CD14-positive monocyte (primary cell): ENCODE results near the gene CELSR3. TPM values are rescaled to one million over a fixed set of nuclear protein-coding genes. Genes with fewer than 3 reads are reported as not detected.

Source experiments
- DNase-seq, 3 donors: peaks; one replicate each; pipeline ENCODE4 v3.0.0-alpha.2; 2011 to 2022
- H2AFZ ChIP-seq: 2 replicates; pipeline ENCODE4 v1.6.0; 2012; ENCODE audit warnings: mild to moderate bottlenecking, low read depth, low read length, inconsistent platforms; ENCODE audit not compliant: insufficient read depth, poor library complexity, severe bottlenecking
- H3K27ac ChIP-seq, 2 donors: 1 replicate in 1 of 2; 2 replicates in 1 of 2; pipeline ENCODE4 v1.5.1; 2012 to 2013; ENCODE audit warnings: low read length in 2 of 2, control low read depth in 1 of 2, inconsistent platforms in 1 of 2, low read depth in 1 of 2, mild to moderate bottlenecking in 1 of 2
- H3K27me3 ChIP-seq, 2 donors: one replicate each; pipeline versions ENCODE4 v1.6.0 to v1.6.1; 2011 to 2013; ENCODE audit warnings: low read length in 2 of 2; ENCODE audit not compliant: control insufficient read depth in 2 of 2, insufficient read depth in 2 of 2
- H3K36me3 ChIP-seq, 2 donors: replicated peaks in 1 of 2; 1 replicate in 1 of 2; 2 replicates in 1 of 2; pipeline versions ENCODE4 v1.5.1 to v1.6.1; 2012 to 2013; ENCODE audit warnings: low read length in 2 of 2, control low read depth in 1 of 2, inconsistent platforms in 1 of 2, mild to moderate bottlenecking in 1 of 2; ENCODE audit not compliant: insufficient read depth in 2 of 2, control insufficient read depth in 1 of 2
- H3K4me1 ChIP-seq, 2 donors: 1 replicate in 1 of 2; 2 replicates in 1 of 2; pipeline versions ENCODE4 v1.5.1 to v1.6.1; 2012 to 2013; ENCODE audit warnings: low read length in 2 of 2, control low read depth in 1 of 2, inconsistent platforms in 1 of 2, mild to moderate bottlenecking in 1 of 2, moderate library complexity in 1 of 2; ENCODE audit not compliant: insufficient read depth in 2 of 2, control insufficient read depth in 1 of 2
- H3K4me2 ChIP-seq: replicated peaks from 2 replicates; pipeline ENCODE3; 2012; ENCODE audit warnings: low read length, moderate library complexity, mild to moderate bottlenecking; ENCODE audit not compliant: poor library complexity, severe bottlenecking; ENCODE audit errors: extremely low read depth
- H3K4me3 ChIP-seq, 3 experiments: fragments of 200-600 bp in 1 of 3; sonication (generic) in 1 of 3; replicated peaks in 1 of 3; 1 replicate in 2 of 3; 2 replicates in 1 of 3; pipeline ENCODE4 v1.5.1; 2011 to 2013; ENCODE audit warnings: low read length in 3 of 3, mild to moderate bottlenecking in 3 of 3, control low read depth in 2 of 3, low read depth in 2 of 3, inconsistent platforms in 1 of 3, moderate library complexity in 1 of 3
- H3K79me2 ChIP-seq: 2 replicates; pipeline ENCODE4 v1.6.0; 2012; ENCODE audit warnings: mild to moderate bottlenecking, control low read depth, inconsistent platforms, low read length, moderate library complexity; ENCODE audit not compliant: insufficient read depth
- H3K9ac ChIP-seq: 2 replicates; pipeline ENCODE4 v1.6.0; 2017; ENCODE audit warnings: low read length, mild to moderate bottlenecking; ENCODE audit not compliant: insufficient read depth, poor library complexity, severe bottlenecking
- H3K9me3 ChIP-seq, 2 donors: replicated peaks in 1 of 2; 1 replicate in 1 of 2; 2 replicates in 1 of 2; pipeline versions ENCODE4 v1.5.1 to v1.6.1; 2012 to 2013; ENCODE audit warnings: low read length in 2 of 2, control low read depth in 1 of 2; ENCODE audit not compliant: control insufficient read depth in 1 of 2, insufficient read depth in 1 of 2
- H4K20me1 ChIP-seq: 2 replicates; pipeline ENCODE4 v1.6.0; 2012; ENCODE audit warnings: mild to moderate bottlenecking, low read length, control low read depth, moderate library complexity; ENCODE audit not compliant: insufficient read depth
- H3K27ac Mint-ChIP-seq, 7 donors: one replicate each; pipeline ENCODE4 v1.8.0; 2020; ENCODE audit warnings: mild to moderate bottlenecking in 7 of 7, mixed read lengths in 7 of 7, moderate library complexity in 6 of 7, inconsistent platforms in 2 of 7
- H3K27me3 Mint-ChIP-seq, 3 donors: one replicate each; pipeline ENCODE4 v1.8.0; 2021 to 2022; ENCODE audit warnings: low read depth in 3 of 3, mild to moderate bottlenecking in 3 of 3, mixed read lengths in 3 of 3, moderate library complexity in 3 of 3, inconsistent platforms in 1 of 3
- H3K36me3 Mint-ChIP-seq, 2 donors: one replicate each; pipeline ENCODE4 v1.8.0; 2020; ENCODE audit warnings: mixed read lengths in 2 of 2, inconsistent platforms in 1 of 2, mild to moderate bottlenecking in 1 of 2
- H3K4me1 Mint-ChIP-seq: one replicate; pipeline ENCODE4 v1.8.0; 2020; ENCODE audit warnings: mild to moderate bottlenecking, mixed read lengths
- H3K4me3 Mint-ChIP-seq, 2 donors: one replicate each; pipeline ENCODE4 v1.8.0; 2020; ENCODE audit warnings: mild to moderate bottlenecking in 2 of 2, mixed read lengths in 2 of 2, moderate library complexity in 1 of 2
- H3K9me3 Mint-ChIP-seq, 7 donors: one replicate each; pipeline ENCODE4 v1.8.0; 2020 to 2022; ENCODE audit warnings: mixed read lengths in 7 of 7, mild to moderate bottlenecking in 6 of 7, moderate library complexity in 6 of 7, inconsistent platforms in 2 of 7
- CTCF ChIP-seq: fragments of 200-600 bp; IDR thresholded peaks from one replicate; pipeline ENCODE4 v1.8.0; 2022; ENCODE audit warnings: antibody characterized with exemption, mild to moderate bottlenecking
- WGBS: methylation state at CpG from one replicate; pipeline ENCODE4 v1.1.5; 2013; ENCODE audit warnings: missing lambda C conversion rate; ENCODE audit not compliant: insufficient coverage; 5-methylcytosine and 5-hydroxymethylcytosine counted together
- intact Hi-C, 2 donors: fragments of 100-400 bp; cut with micrococcal nuclease; formaldehyde crosslinking; loops; one replicate each; pipeline versions ENCODE4 v1.15.0 to v1.15.1; 2023
- polyA plus RNA-seq, 3 donors: library from polyadenylated mRNA; depleted of rRNA in 1 of 3; unstranded in 2 of 3; stranded (reverse) in 1 of 3; fragments of 300-500 nt in 2 of 3; fragments of >200 nt in 1 of 3; fragmentation: Illumina TruSeq in 2 of 3; gene quantifications; 1 replicate in 2 of 3; 2 replicates in 1 of 3; pipeline ENCODE4 v1.2.3, GENCODE V29; 2012 to 2021

Gene CELSR3
- polyA plus RNA-seq, 3 donors: 0.95 TPM; not detected in 2

GRCh38 chr3:48592519-48593087 lies 70.1 kb downstream of the CELSR3 start:
- intact Hi-C loops: no loop called here
- peaks cover 0 to 6% (median 3%) of the 10 kb centered on the region in 7 donors for H3K9me3 Mint-ChIP-seq
- DNase-seq: no peak
- Histone ChIP-seq H2AFZ (no peak overlapping the region), H3K9ac (no peak overlapping the region), H3K4me2 (no peak overlapping the region), H3K9me3 (no peaks in the 10 kb centered on the region), H3K36me3 (peaks cover 1 to 5% of the 10 kb centered on the region in 2 donors), H3K27me3 (peaks cover 6 to 47% of the 10 kb centered on the region in 2 donors), H3K79me2 (no peaks in the 10 kb centered on the region), H3K27ac (no peak overlapping the region), H3K4me1 (peaks cover 6 to 14% of the 10 kb centered on the region in 2 donors), H3K4me3 (no peak overlapping the region), H4K20me1 (peaks cover 8% of the 10 kb centered on the region)
- H3K27me3 Mint-ChIP-seq: peaks cover 53 to 68% (median 59%) of the 10 kb centered on the region in 3 donors
- H3K36me3 Mint-ChIP-seq: peaks cover 9 to 12% of the 10 kb centered on the region in 2 donors
- H3K4me1 Mint-ChIP-seq: peaks cover 12% of the 10 kb centered on the region
- no peak overlapping the region for H3K27ac Mint-ChIP-seq
- 94% methylated on average over 21 of the region's 21 CpGs for WGBS
- TF ChIP-seq CTCF: no peak
- H3K4me3 Mint-ChIP-seq: peak overlapping the region in 1 of 2 donors; percentile 35

- Histone ChIP-seq H2AFZ (no peak overlapping the region), H4K20me1 (peaks cover 5% of the 10 kb centered on the region), H3K79me2 (no peaks in the 10 kb centered on the region), H3K27ac (no peak overlapping the region), H3K4me1 (peaks cover 6 to 14% of the 10 kb centered on the region in 2 donors), H3K36me3 (no peaks in the 10 kb centered on the region), H3K4me2 (no peak overlapping the region), H3K9ac (no peak overlapping the region), H3K27me3 (peaks cover 6 to 47% of the 10 kb centered on the region in 2 donors), H3K4me3 (no peak overlapping the region), H3K9me3 (no peaks in the 10 kb centered on the region)
- intact Hi-C loops: no loop called here
- H3K9me3 Mint-ChIP-seq: peaks cover 0 to 6% (median 3%) of the 10 kb centered on the region in 7 donors
- 92% methylated on average over 19 of the region's 22 CpGs for WGBS
- no peak overlapping the region for H3K27ac Mint-ChIP-seq
- DNase-seq: no peak
- H3K36me3 Mint-ChIP-seq: peaks cover 3 to 6% of the 10 kb centered on the region in 2 donors
- peaks cover 51 to 71% (median 61%) of the 10 kb centered on the region in 3 donors for H3K27me3 Mint-ChIP-seq
- no peak overlapping the region for H3K4me3 Mint-ChIP-seq
- H3K4me1 Mint-ChIP-seq: peaks cover 12% of the 10 kb centered on the region
- TF ChIP-seq CTCF: no peak
Measured at GRCh38 chr3:48591886-48592518, 70.7 kb downstream of the CELSR3 start.
